A375 (cell line): ENCODE measurements around the gene MRPS24. TPM values are rescaled to one million over a fixed set of nuclear protein-coding genes. Genes with fewer than 3 reads are reported as not detected.

Experiments used
- small RNA-seq: library from RNA; depleted of rRNA; stranded (forward); fragments of <200 nt; gene quantifications from one replicate; pipeline ENCODE3, GENCODE V24; 2014
- total RNA-seq: library from RNA; depleted of rRNA; stranded (reverse); fragments of >200 nt; shearing (Covaris generic); gene quantifications from 2 replicates; pipeline ENCODE4 v1.2.3, GENCODE V29; 2014; rRNA removed

The MRPS24 gene
- total RNA-seq: 123 and 143 TPM in 2 replicates

GRCh38 chr7:43869006-43869866 is at the start of gene MRPS24:
Gene MRPS24, minus strand, starts transcription at chr7:43869517. Its CDS starts 22 bp downstream, at chr7:43869495.

GRCh38 chr7:43906331-43907010 is 37.2 kb upstream of the MRPS24 start, which contains the start of gene URGCP:
Gene URGCP, minus strand, starts transcription at chr7:43906596. Its CDS starts 21 bp downstream, at chr7:43906575.

Small RNA genes lying within 50 kb of the gene (small RNA-seq; reads per million reads assigned to genes)
- not detected for gene MRPS24

Other genes starting within 250 kb of the MRPS24 start
- 153 and 163 TPM in 2 replicates for gene COA1, start 140.0 kb downstream of the MRPS24 start, total RNA-seq
- 35.1 and 37.6 TPM in 2 replicates for gene BLVRA, start 110.8 kb downstream of the MRPS24 start, total RNA-seq
- 24.5 and 36.2 TPM in 2 replicates for gene URGCP, start 37.1 kb upstream of the MRPS24 start, total RNA-seq
- gene UBE2D4, start 56.9 kb upstream of the MRPS24 start, total RNA-seq: 8.2 and 10.5 TPM in 2 replicates
- not detected in 2 replicates for gene SPDYE1, start 128.4 kb upstream of the MRPS24 start, total RNA-seq
- gene DBNL, start 175.2 kb upstream of the MRPS24 start, total RNA-seq: 142 and 159 TPM in 2 replicates
- gene PGAM2, start 196.1 kb upstream of the MRPS24 start, total RNA-seq: 2.6 and 3.0 TPM in 2 replicates
- 21.4 and 24.8 TPM in 2 replicates for gene POLM, start 213.0 kb upstream of the MRPS24 start, total RNA-seq
- gene AEBP1, start 234.8 kb upstream of the MRPS24 start, total RNA-seq: 39.5 and 46.1 TPM in 2 replicates